Naive thymus-derived CD4-positive, alpha-beta T cell (primary cell): ENCODE results near the gene FAM20A. TPM values are rescaled to one million over a fixed set of nuclear protein-coding genes. Genes with fewer than 3 reads are reported as not detected.

Experiments used
- ATAC-seq: fragments of 150-1000 bp; cut with Tn5 transposase; 2 replicates; pipeline ENCODE4 v1.10.0; 2021; ENCODE audit warnings: mild to moderate bottlenecking, moderate library complexity
- CTCF ChIA-PET: fragments of 350-600 bp; sonication (Branson Sonifier 250); formaldehyde crosslinking; loops from one replicate; lab custom pipeline; 2021; ENCODE audit warnings: antibody characterized with exemption; lab: Charles Lee
- POLR2A ChIA-PET: fragments of 350-600 bp; sonication (Branson Sonifier 250); formaldehyde crosslinking; loops from one replicate; lab custom pipeline; 2021; ENCODE audit warnings: antibody characterized with exemption, inconsistent platforms; lab: Charles Lee
- DNase-seq, 9 donors: peaks; one replicate each; pipeline versions ENCODE4 v3.0.0 to v3.0.0-alpha.2; 2020 to 2022; ENCODE audit warnings: mixed read lengths in 1 of 9
- H3K27ac ChIP-seq: one replicate; pipeline ENCODE4 v1.7.0; 2013; ENCODE audit warnings: mild to moderate bottlenecking, low read depth, low read length, moderate library complexity
- H3K27me3 ChIP-seq, 2 donors: one replicate each; pipeline ENCODE4 v1.7.0; 2013; ENCODE audit warnings: low read length in 2 of 2, mild to moderate bottlenecking in 2 of 2, moderate library complexity in 2 of 2; ENCODE audit not compliant: control insufficient read depth in 2 of 2, insufficient read depth in 2 of 2
- H3K36me3 ChIP-seq, 3 experiments: 1 replicate in 2 of 3; 2 replicates in 1 of 3; pipeline ENCODE4 v1.7.0; 2013; ENCODE audit warnings: low read length in 3 of 3, mild to moderate bottlenecking in 3 of 3, moderate library complexity in 1 of 3; ENCODE audit not compliant: insufficient read depth in 3 of 3, control insufficient read depth in 2 of 3
- H3K4me1 ChIP-seq, 2 donors: one replicate each; pipeline ENCODE4 v1.7.0; 2013; ENCODE audit warnings: low read length in 2 of 2, mild to moderate bottlenecking in 2 of 2, moderate library complexity in 1 of 2; ENCODE audit not compliant: control insufficient read depth in 2 of 2, insufficient read depth in 2 of 2
- H3K4me3 ChIP-seq: 2 replicates; pipeline ENCODE4 v1.7.0; 2013; ENCODE audit warnings: mild to moderate bottlenecking, low read length
- H3K9me3 ChIP-seq, 3 experiments: 1 replicate in 2 of 3; 2 replicates in 1 of 3; pipeline ENCODE4 v1.7.0; 2013; ENCODE audit warnings: low read length in 3 of 3; ENCODE audit not compliant: control insufficient read depth in 2 of 3
- H3K27ac Mint-ChIP-seq, 9 donors: one replicate each; pipeline ENCODE4 v1.8.0; 2020 to 2022; ENCODE audit warnings: mixed read lengths in 9 of 9, mild to moderate bottlenecking in 8 of 9, moderate library complexity in 5 of 9, inconsistent platforms in 2 of 9
- H3K27me3 Mint-ChIP-seq, 5 donors: one replicate each; pipeline ENCODE4 v1.8.0; 2021 to 2022; ENCODE audit warnings: mixed read lengths in 5 of 5, mild to moderate bottlenecking in 1 of 5
- H3K36me3 Mint-ChIP-seq, 5 donors: one replicate each; pipeline ENCODE4 v1.8.0; 2020 to 2022; ENCODE audit warnings: mixed read lengths in 5 of 5, mild to moderate bottlenecking in 3 of 5, inconsistent platforms in 1 of 5
- H3K4me1 Mint-ChIP-seq, 7 donors: one replicate each; pipeline ENCODE4 v1.8.0; 2020 to 2022; ENCODE audit warnings: mixed read lengths in 7 of 7, mild to moderate bottlenecking in 3 of 7, inconsistent platforms in 1 of 7
- H3K4me3 Mint-ChIP-seq, 10 donors: one replicate each; pipeline ENCODE4 v1.8.0; 2020 to 2022; ENCODE audit warnings: mild to moderate bottlenecking in 10 of 10, mixed read lengths in 10 of 10, moderate library complexity in 6 of 10, inconsistent platforms in 2 of 10
- H3K9me3 Mint-ChIP-seq, 11 donors: one replicate each; pipeline ENCODE4 v1.8.0; 2020 to 2022; ENCODE audit warnings: mixed read lengths in 11 of 11, mild to moderate bottlenecking in 4 of 11, inconsistent platforms in 1 of 11, moderate library complexity in 1 of 11
- intact Hi-C, 2 donors: fragments of 100-400 bp; cut with micrococcal nuclease; formaldehyde crosslinking; loops; one replicate each; pipeline ENCODE4 v1.15.1; 2023
- polyA plus RNA-seq, 2 donors: library from polyadenylated mRNA; unstranded; fragments of 300-500 nt; fragmentation: Illumina TruSeq; gene quantifications; one replicate each; pipeline ENCODE4 v1.2.3, GENCODE V29; 2021
- total RNA-seq, 6 experiments: library from RNA in 5 of 6; stranded (reverse) in 5 of 6; gene quantifications; 1 replicate in 5 of 6; 2 replicates in 1 of 6; pipeline ENCODE4 v1.2.3 and lab custom pipeline; 2021 to 2026

The FAM20A gene
- total RNA-seq (1 to 10 TPM in 1 of 5 experiments, under 1 TPM in 2, not detected in 2; 0.19 to 2.9 (median 0.42) TPM), polyA plus RNA-seq (not detected), total RNA-seq (lab: John Stamatoyannopoulos, UW) (not detected)

- Mint-ChIP-seq H3K36me3 (peaks cover 0 to 5% (median 0%) of the 10 kb centered on the region in 5 donors), H3K4me3 (peak within 1 kb of the TSS; percentile 27 to 82 (median 53)), H3K27me3 (peaks cover 67 to 78% (median 75%) of the 10 kb centered on the region in 5 donors), H3K9me3 (peaks cover 0 to 5% (median 1%) of the 10 kb centered on the region in 11 donors), H3K4me1 (peaks cover 7 to 23% (median 16%) of the 10 kb centered on the region in 7 donors), H3K27ac (peak within 1 kb of the TSS in 1 of 9 donors; percentile 72)
- intact Hi-C loops: no loop called here
- H3K27me3 ChIP-seq: peaks cover 0 to 6% of the 10 kb centered on the region in 2 donors
- CTCF ChIA-PET: no interaction called here
- no peak for ATAC-seq
- DNase-seq: peak in 1 of 9 donors; percentile 28
- no peak within 1 kb of the TSS for H3K27ac ChIP-seq
- no peak within 1 kb of the TSS for H3K4me3 ChIP-seq
- POLR2A ChIA-PET: no interaction called here
- no peaks in the 10 kb centered on the region for H3K4me1 ChIP-seq
- no peaks in the 10 kb centered on the region for H3K36me3 ChIP-seq
- no peaks in the 10 kb centered on the region for H3K9me3 ChIP-seq
Measured at GRCh38 chr17:68600931-68601564, at the start of gene FAM20A. Gene FAM20A, minus strand, starts transcription at chr17:68601367. Its CDS starts 701 bp downstream, at chr17:68600666.

DNA sequence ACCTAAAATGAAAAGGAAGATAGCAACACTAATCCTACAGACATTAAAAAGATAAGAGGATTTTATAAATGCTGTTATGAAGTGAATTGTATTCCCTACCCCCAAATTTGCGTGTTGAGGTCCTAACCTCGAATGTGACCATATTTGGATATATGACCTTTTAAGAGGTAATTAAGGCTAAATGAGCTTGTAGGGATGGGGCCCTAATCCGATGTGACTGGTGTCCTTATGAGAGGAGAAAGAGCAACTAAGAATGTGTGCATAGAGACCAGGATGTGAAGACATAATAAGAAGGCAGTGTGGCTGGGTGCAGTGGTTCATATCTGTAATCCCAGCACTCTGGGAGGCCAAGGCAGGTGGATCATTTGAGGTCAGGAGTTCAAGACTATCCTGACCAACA is 48.2 kb upstream of the FAM20A start:
- intact Hi-C loops: no loop called here
- no peaks in the 10 kb centered on the region for H3K4me1 Mint-ChIP-seq
- Histone ChIP-seq H3K9me3 (no peaks in the 10 kb centered on the region), H3K27ac (no peak overlapping the region), H3K4me1 (no peaks in the 10 kb centered on the region), H3K36me3 (no peaks in the 10 kb centered on the region), H3K4me3 (no peak overlapping the region), H3K27me3 (no peaks in the 10 kb centered on the region)
- ChIA-PET POLR2A (no interaction called here), CTCF (no interaction called here)
- peaks cover 7 to 26% (median 20%) of the 10 kb centered on the region in 5 donors for H3K27me3 Mint-ChIP-seq
- H3K9me3 Mint-ChIP-seq: peaks cover 0 to 15% (median 5%) of the 10 kb centered on the region in 11 donors
- no peak overlapping the region for H3K27ac Mint-ChIP-seq
- ATAC-seq: no peak
- H3K4me3 Mint-ChIP-seq: no peak overlapping the region
- DNase-seq: no peak
- H3K36me3 Mint-ChIP-seq: peaks cover 0 to 4% (median 0%) of the 10 kb centered on the region in 5 donors

DNA sequence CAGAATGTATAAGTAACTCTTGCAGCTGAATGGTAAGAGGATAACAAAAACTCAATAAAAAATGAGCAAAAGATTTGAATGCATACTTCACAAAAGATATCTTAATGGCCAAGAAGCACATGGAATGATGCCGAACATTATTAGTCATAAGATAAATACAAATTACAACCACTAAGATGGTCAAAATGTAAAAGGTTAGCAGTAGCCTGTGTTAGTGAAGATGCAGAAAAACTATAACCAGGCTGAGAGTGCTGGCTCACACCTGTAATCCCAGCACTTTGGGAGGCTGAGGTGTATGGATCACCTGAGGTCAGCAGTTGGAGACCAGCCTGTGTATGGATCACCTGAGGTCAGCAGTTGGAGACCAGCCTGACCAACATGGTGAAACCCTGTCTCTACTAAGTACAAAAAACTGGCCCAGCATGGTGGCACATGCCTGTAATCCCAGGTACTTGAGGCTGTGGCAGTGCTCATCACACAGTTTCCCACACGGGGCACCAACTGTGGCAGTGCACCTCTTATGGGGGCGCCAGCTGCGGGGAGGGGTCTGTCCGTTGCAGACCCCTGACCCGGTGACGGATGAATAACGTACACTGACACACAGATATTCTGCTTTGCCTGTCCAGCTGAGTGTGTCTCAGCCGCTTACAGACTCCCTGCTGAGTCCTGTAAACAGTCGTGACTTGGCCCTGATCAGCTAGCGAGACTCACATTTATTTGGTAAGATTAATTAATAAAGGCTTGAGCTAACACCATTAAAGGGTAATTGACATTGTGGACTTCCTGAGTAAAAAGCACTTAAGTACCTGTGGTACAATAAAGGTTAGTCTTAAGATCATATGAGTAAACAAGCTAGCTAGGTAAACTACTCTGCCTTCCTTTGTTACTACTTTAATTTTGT is 45.7 kb upstream of the FAM20A start:
- ATAC-seq (no peak), DNase-seq (no peak)
- H3K9me3 Mint-ChIP-seq: peaks cover 0 to 12% (median 5%) of the 10 kb centered on the region in 11 donors
- Histone ChIP-seq H3K27ac (no peak overlapping the region), H3K9me3 (no peaks in the 10 kb centered on the region), H3K4me3 (no peak overlapping the region), H3K4me1 (no peaks in the 10 kb centered on the region), H3K36me3 (no peaks in the 10 kb centered on the region), H3K27me3 (peaks cover 0 to 3% of the 10 kb centered on the region in 2 donors)
- ChIA-PET POLR2A (no interaction called here), CTCF (no interaction called here)
- H3K36me3 Mint-ChIP-seq: peaks cover 0 to 4% (median 0%) of the 10 kb centered on the region in 5 donors
- H3K4me3 Mint-ChIP-seq: no peak overlapping the region
- H3K27ac Mint-ChIP-seq: no peak overlapping the region
- H3K4me1 Mint-ChIP-seq: no peaks in the 10 kb centered on the region
- peaks cover 7 to 48% (median 35%) of the 10 kb centered on the region in 5 donors for H3K27me3 Mint-ChIP-seq
- intact Hi-C loops: no loop called here

GRCh38 chr17:68642118-68642412 is 40.9 kb upstream of the FAM20A start:
- Mint-ChIP-seq H3K4me3 (no peak overlapping the region), H3K36me3 (peaks cover 0 to 4% (median 0%) of the 10 kb centered on the region in 5 donors), H3K4me1 (no peaks in the 10 kb centered on the region), H3K27ac (no peak overlapping the region), H3K27me3 (peaks cover 5 to 67% (median 48%) of the 10 kb centered on the region in 5 donors), H3K9me3 (peaks cover 0 to 13% (median 3%) of the 10 kb centered on the region in 11 donors)
- H3K27me3 ChIP-seq: peaks cover 0 to 3% of the 10 kb centered on the region in 2 donors
- no peaks in the 10 kb centered on the region for H3K4me1 ChIP-seq
- H3K4me3 ChIP-seq: no peak overlapping the region
- ChIA-PET POLR2A (no interaction called here), CTCF (no interaction called here)
- H3K9me3 ChIP-seq: no peaks in the 10 kb centered on the region
- DNase-seq (no peak), ATAC-seq (no peak)
- no peak overlapping the region for H3K27ac ChIP-seq
- H3K36me3 ChIP-seq: no peaks in the 10 kb centered on the region
- intact Hi-C loops: no loop called here

- peaks cover 0 to 4% (median 0%) of the 10 kb centered on the region in 5 donors for H3K36me3 Mint-ChIP-seq
- H3K4me1 Mint-ChIP-seq: no peaks in the 10 kb centered on the region
- ATAC-seq (no peak), DNase-seq (no peak)
- H3K27me3 ChIP-seq: peaks cover 0 to 3% of the 10 kb centered on the region in 2 donors
- peaks cover 0 to 16% (median 3%) of the 10 kb centered on the region in 11 donors for H3K9me3 Mint-ChIP-seq
- H3K4me3 ChIP-seq: no peak overlapping the region
- H3K27me3 Mint-ChIP-seq: peaks cover 5 to 71% (median 52%) of the 10 kb centered on the region in 5 donors
- no peak overlapping the region for H3K27ac ChIP-seq
- no peaks in the 10 kb centered on the region for H3K4me1 ChIP-seq
- H3K4me3 Mint-ChIP-seq: no peak overlapping the region
- no peaks in the 10 kb centered on the region for H3K9me3 ChIP-seq
- no peak overlapping the region for H3K27ac Mint-ChIP-seq
- ChIA-PET POLR2A (no interaction called here), CTCF (no interaction called here)
- no peaks in the 10 kb centered on the region for H3K36me3 ChIP-seq
- intact Hi-C loops: no loop called here
Measured at GRCh38 chr17:68641276-68642117, 40.3 kb upstream of the FAM20A start.

GRCh38 chr17:68640242-68640989 is 39.2 kb upstream of the FAM20A start:
- POLR2A ChIA-PET: no interaction called here

More at GRCh38 chr17:68640242-68640989, 39.2 kb upstream of the FAM20A start:
- CTCF ChIA-PET: no interaction called here
- DNase-seq (no peak), ATAC-seq (no peak)
- Mint-ChIP-seq H3K4me1 (no peaks in the 10 kb centered on the region), H3K36me3 (peaks cover 0 to 4% (median 0%) of the 10 kb centered on the region in 5 donors), H3K27ac (no peak overlapping the region), H3K4me3 (no peak overlapping the region), H3K9me3 (peaks cover 0 to 16% (median 3%) of the 10 kb centered on the region in 11 donors), H3K27me3 (peaks cover 2 to 68% (median 46%) of the 10 kb centered on the region in 5 donors)
- H3K27me3 ChIP-seq: peaks cover 0 to 3% of the 10 kb centered on the region in 2 donors
- H3K4me3 ChIP-seq: no peak overlapping the region
- H3K36me3 ChIP-seq: no peaks in the 10 kb centered on the region
- H3K9me3 ChIP-seq: no peaks in the 10 kb centered on the region
- intact Hi-C loops: no loop called here
- no peak overlapping the region for H3K27ac ChIP-seq
- H3K4me1 ChIP-seq: no peaks in the 10 kb centered on the region
